Measurements from ENCODE around the gene TRAIP.
A peak's percentile ranks its signal among the peaks of the same experiment; 100 is the strongest.
"Not testable (repeated sequence)": the region's sequence is repeated elsewhere in the genome, so short reads cannot be mapped to it uniquely, and the experiment has no call there.

TRAIP gene

GRCh38 chr3:49873623-49874022 is 17.3 kb upstream of the TRAIP start:
- DNase-seq = no peak

GRCh38 chr3:49872801-49873281 is 16.5 kb upstream of the TRAIP start:
- no peak for DNase-seq

GRCh38 chr3:49871531-49872153 is 15.3 kb upstream of the TRAIP start:
- no peak for DNase-seq

GRCh38 chr3:49869525-49870126 is 13.3 kb upstream of the TRAIP start, which contains the start of gene CAMKV:
Gene CAMKV, minus strand, starts transcription at chr3:49869906. Its CDS starts 7,518 bp downstream, at chr3:49862388.
- DNase-seq = no peak

DNA sequence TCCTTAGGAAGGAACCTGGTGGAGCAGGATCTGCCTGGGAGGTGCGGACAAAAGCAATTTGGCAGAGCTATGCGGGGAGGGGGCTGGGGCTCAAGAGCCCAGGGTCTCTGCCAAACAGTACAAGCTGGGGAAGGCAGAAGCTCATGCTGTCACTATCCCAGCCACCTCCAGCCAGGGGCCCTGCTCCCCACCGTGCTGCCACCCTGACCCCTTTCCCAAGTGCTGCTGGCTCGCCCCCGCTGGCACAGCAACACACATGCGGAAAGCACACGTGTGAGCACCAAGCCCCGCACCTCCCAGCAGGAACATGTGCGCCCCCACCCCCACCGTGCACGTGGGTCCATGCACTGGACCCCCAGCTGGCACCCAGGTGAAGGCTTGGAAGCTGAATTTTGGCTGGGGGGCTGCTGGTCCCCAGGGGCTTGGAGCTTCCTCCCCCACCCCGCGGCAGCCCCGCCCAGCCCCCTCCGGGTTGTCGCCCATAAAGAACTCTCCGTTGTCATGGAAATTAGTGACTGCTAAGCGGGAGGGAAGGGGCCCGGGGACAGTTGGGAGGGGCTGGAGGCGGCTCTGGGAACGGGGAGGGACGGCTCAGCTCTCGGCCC is 12.6 kb upstream of the TRAIP start:
- DNase-seq = no peak

DNA sequence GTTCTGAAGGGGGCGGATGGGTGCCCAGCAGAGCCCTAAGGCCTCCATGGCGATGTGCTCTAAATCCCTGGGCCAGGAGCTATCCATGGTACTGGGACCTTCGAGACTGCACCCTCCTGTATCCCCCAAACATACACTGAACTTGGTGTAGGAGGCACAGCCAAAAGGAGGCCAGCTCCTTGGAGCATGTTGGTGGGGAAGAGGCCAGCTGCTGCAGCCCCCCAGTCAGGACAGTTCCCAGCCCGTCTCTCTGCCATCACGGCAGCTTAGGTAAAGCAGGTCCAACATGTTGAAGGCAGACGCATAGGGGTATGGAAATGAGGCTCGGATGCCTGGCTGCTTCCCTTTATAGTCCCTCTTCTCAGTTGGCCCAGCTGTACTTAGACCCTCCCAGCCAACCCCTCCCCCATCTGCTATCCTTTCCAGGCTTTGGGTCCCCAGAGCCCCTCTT is 11.5 kb upstream of the TRAIP start:
- DNase-seq = peak; percentile 16 to 43

DNA sequence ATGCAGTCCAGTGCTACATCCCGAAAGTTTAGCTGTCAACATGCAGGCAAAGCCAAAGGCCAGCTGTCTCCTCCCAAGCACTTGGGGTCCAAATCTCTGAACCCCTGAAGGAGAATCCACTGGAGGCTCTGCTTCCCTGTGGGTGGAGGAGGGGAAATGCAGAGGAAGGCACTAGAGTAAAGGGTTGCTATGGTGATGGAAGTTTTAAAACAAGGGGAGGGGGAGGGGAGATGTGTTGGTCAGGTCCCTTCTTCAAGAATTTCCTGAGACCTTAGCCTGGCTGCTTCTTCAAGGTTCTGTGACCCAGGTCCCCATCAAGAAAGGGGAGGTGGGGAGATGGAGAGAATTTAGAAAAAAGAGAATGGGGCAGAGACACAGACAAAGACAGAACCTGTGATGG is 11.0 kb upstream of the TRAIP start:
- DNase-seq = no peak

DNA sequence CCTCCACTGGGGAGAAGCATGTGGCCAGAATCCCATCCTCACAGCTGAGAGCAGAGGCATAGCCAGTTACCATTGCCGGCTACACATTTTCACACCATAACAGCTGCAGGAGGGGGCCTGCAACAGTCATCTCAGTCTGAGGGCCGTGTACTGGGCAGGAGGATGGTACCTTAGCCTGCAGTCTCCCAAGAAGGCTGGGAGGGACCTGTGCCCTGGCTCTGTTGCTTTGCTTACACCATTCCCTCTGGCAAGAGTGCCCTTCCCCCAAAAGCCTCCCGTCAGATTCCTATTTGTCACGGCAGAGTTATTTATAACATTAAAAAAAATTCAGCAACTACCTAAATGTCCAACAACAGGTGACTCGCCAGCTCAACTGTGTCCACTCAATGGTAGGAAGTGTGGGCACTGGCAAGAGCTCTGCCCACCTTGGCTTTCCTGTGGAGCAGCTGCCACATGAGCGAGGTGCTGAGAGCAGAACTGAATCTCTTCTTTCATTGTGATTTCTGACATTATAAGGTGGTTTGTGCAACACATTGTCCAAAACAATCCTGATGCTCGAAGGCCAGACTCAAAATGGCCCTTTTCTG is 8.9 kb upstream of the TRAIP start:
- no peak for DNase-seq

GRCh38 chr3:49864505-49864904 is 8.1 kb upstream of the TRAIP start:
- no peak for DNase-seq

GRCh38 chr3:49859576-49860305 is 3.4 kb upstream of the TRAIP start:
- DNase-seq = no peak

- no peak for DNase-seq
These were observed 702 bp downstream of the TRAIP start for GRCh38 chr3:49855662-49856061.

DNA sequence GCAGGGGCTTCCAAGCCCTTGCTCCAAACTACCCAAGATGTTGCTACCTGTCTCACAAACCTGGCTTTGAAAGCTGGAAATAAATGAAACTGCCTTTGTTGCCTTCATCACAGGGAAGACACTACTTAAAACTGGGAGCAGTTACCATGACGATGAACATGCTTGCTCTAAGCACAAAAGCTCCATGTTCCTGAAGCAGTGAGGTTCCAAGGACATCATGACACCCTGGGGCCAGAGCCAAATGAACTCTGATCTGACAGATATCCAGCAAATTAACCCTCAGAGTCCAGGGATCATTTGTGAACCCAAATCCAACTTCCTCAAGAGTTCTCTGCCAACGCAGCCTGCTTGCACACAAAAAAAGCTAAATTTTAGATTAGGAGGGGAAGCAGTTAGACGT is 10.7 kb downstream of the TRAIP start:
- no peak for DNase-seq

GRCh38 chr3:49844464-49845183 is 11.7 kb downstream of the TRAIP start:
- no peak for DNase-seq

DNA sequence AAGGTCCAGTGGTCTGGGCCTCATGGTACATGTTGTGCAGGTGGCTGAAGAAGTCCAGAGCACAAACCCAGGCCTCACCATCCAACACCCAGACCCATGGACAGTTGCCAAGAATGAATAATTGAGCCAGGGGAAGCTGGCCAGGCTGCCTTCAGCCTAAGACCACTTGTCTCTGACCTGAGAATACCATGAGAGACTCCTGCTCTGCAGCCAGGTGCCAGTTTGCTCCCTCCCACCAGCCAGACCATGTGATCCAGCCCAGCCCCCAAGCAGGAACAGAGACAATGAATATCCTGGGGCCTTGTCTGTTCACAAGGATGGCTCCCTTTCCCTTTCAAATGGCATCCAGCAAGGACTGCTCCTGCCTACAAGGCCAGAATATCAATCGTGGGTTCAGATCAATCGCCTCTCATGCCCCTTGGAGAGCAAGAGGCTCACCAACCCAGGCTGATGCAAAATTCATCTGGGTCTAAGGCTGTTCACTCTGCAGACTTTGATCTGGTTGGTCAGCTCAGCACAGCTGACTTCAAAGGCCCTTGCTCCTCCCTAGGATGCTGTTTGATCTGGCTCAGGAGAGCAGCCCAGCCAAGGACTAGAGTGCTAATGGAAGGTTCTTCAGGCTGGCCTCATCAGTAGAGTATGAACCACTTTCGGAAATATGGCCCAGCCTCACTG is 13.4 kb downstream of the TRAIP start:
- DNase-seq = no peak

- no peak for DNase-seq
These were observed 14.6 kb downstream of the TRAIP start for GRCh38 chr3:49841806-49842205.

DNA sequence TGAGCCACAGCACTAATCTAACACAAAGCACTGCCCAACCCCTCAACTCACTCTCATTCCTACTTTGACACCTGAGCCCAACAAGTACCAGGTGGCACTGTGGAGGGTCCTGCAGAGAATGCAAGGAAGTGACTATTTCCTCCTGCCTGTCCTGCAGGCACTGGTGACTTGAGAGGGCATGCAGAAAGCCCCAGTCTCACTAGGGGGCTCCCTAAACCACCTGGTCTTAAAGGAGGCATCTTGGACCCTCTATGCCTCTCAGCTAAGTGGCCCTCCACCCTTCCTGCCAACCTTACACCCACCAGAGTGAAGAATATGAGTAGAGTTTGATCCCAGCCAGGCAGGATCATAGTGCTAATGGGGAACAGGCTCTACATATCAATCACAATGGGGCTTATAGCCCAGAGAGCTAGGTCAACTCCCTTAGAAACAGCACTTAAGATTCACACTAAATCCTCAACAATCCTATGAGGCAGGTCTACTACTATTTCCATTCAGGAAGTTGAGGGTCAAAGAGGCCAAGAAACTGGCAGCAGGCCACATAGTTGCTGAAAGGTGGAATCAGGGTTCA is 15.2 kb downstream of the TRAIP start:
- DNase-seq = peak; percentile 19 to 29

- no peak for DNase-seq
These were observed 16.0 kb downstream of the TRAIP start for GRCh38 chr3:49840388-49840787.

- DNase-seq = peak; percentile 88 to 91
These were observed 17.1 kb downstream of the TRAIP start for GRCh38 chr3:49839193-49839809.

DNA sequence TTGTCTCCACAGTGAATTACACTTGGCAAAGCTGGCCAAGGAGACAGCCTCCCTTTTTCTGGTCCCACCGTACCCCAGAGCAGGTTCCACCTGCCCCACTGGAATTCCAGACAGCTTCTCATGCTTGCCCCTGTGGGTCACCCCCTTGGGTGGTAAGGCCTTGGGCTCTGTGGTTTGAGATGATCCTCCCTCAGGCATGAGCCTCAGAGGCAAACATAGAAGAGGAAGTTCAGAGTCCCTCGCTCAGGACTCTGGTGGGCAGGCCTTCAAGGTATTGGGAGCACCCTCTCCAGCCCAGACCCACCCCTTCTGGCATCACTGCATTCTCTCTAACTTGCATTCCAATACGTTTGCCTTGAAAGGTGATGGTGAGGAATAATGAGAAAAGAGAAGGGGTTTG is 25.0 kb downstream of the TRAIP start:
- no peak for DNase-seq

DNA sequence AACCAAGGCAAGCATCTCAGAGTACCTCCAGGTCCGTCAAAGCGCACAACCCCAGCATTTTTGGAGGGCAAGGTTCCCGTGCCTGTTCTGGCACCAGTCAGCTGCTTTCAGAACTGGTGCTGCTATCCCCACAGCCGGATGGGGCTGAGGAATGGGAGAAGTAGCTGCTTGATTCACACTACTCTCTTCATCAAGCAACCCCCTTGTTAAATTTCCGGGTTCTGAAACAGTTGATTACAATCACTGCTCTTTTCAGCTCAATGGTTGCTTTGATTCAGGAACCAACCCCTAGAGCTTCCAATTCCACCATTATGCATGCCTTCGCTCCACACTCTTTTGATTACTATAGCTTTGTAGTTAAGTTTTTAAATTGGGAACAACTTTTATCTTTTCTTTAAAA is 30.3 kb downstream of the TRAIP start:
- DNase-seq = no peak

- not testable (repeated sequence) for DNase-seq
These were observed 33.2 kb downstream of the TRAIP start for GRCh38 chr3:49823131-49823530.

Data from AML-193 (cell line).